Colon (tissue), 2 donors: ENCODE data around the gene CPS1.

Experiments used
- FAIRE-seq: peaks from 2 replicates; lab custom pipeline; 2012; peaks lifted over from hg19 to GRCh38; lab: Jason Lieb, UNC
- donor health status: control.
- donor health status: control.

The CPS1 gene

GRCh38 chr2:210546424-210547208 is 9.8 kb upstream of the CPS1 start:
- FAIRE-seq: no peak

- no peak for FAIRE-seq
Observed at GRCh38 chr2:210548031-210548430, 8.4 kb upstream of the CPS1 start.

GRCh38 chr2:210548878-210549384 is 7.5 kb upstream of the CPS1 start:
- FAIRE-seq: no peak

GRCh38 chr2:210551001-210551400 is 5.4 kb upstream of the CPS1 start:
- no peak for FAIRE-seq

- no peak for FAIRE-seq
Observed at GRCh38 chr2:210553373-210553772, 3.0 kb upstream of the CPS1 start.

- no peak for FAIRE-seq
Observed at GRCh38 chr2:210555555-210555954, 844 bp upstream of the CPS1 start.

- no peak for FAIRE-seq
Observed at GRCh38 chr2:210557721-210558120, 1.3 kb downstream of the CPS1 start.

GRCh38 chr2:210558708-210559107 is 2.3 kb downstream of the CPS1 start:
- FAIRE-seq: no peak

- FAIRE-seq: no peak
Observed at GRCh38 chr2:210559182-210559581, 2.8 kb downstream of the CPS1 start.

GRCh38 chr2:210561475-210561874 is 5.1 kb downstream of the CPS1 start:
- no peak for FAIRE-seq

GRCh38 chr2:210562091-210562490 is 5.7 kb downstream of the CPS1 start:
- FAIRE-seq: no peak

GRCh38 chr2:210562502-210563080 is 6.2 kb downstream of the CPS1 start:
- no peak for FAIRE-seq

- no peak for FAIRE-seq
Observed at GRCh38 chr2:210567279-210567678, 10.9 kb downstream of the CPS1 start.

- FAIRE-seq: no peak
Observed at GRCh38 chr2:210568108-210568507, 11.7 kb downstream of the CPS1 start.

GRCh38 chr2:210577263-210578071 is 21.1 kb downstream of the CPS1 start:
- no peak for FAIRE-seq

GRCh38 chr2:210584834-210585233 is 28.4 kb downstream of the CPS1 start:
- FAIRE-seq: no peak

GRCh38 chr2:210586381-210586780 is 30.0 kb downstream of the CPS1 start:
- FAIRE-seq: no peak

GRCh38 chr2:210591663-210592062 is 35.3 kb downstream of the CPS1 start:
- no peak for FAIRE-seq

GRCh38 chr2:210592726-210593125 is 36.3 kb downstream of the CPS1 start:
- FAIRE-seq: no peak

- no peak for FAIRE-seq
Observed at GRCh38 chr2:210593166-210593565, 36.8 kb downstream of the CPS1 start.

- FAIRE-seq: no peak
Observed at GRCh38 chr2:210598219-210598618, 41.8 kb downstream of the CPS1 start.

GRCh38 chr2:210599476-210599875 is 43.1 kb downstream of the CPS1 start:
- no peak for FAIRE-seq

GRCh38 chr2:210604666-210605065 is 48.3 kb downstream of the CPS1 start:
- no peak for FAIRE-seq
